Heart left ventricle (tissue), 13 donors: ENCODE data around the gene MTFP1.

ENCODE experiments used
- CTCF ChIP-seq, 12 donors: fragments of 200-600 bp; sonication (generic) in 4 of 12; IDR thresholded peaks; one replicate each; pipeline versions ENCODE4 v1.5.0 to v1.8.0; 2018 to 2022; ENCODE audit warnings: antibody characterized with exemption in 12 of 12, mild to moderate bottlenecking in 5 of 12
- POLR2A ChIP-seq, 2 donors: fragments of 450-650 bp; IDR thresholded peaks; one replicate each; pipeline ENCODE4 v1.6.1; 2017; ENCODE audit warnings: antibody characterized with exemption in 2 of 2, mild to moderate bottlenecking in 2 of 2, moderate library complexity in 2 of 2
- donor health status: ischemic (EF 13 %, LVEDD 7.1; RV severe dilation, severe dysfunction).
- donor health status: DM: no; HTN: yes; CAD: no.
- donor health status: DM: no; HTN: no; CAD: no.
- donor health status: ischemic (EF 25% LVEDD 6.9; RV normal size, moderate dysfunction).
- donor health status: ischemic (EF 25% LVEDD 5.7; RV mildly dilated, moderate dysfunction).
- donor health status: ischemic (EF 35%, LVEDD 5.7; RV mildly dilated, moderate dysfunction).
- donor health status: nonischemic (EF 11% LVEDD 7.7; RV severe dilation, severe dysfunction).
- donor health status: DM: yes; HTN: yes; CAD: no.
- donor health status: PGD.
- donor health status: ischemic (EF 29% LVEDD 5.4; RV normal size, mild dysfunction).
- donor health status: nonischemic (EF 23%, LVEDD 6.1; RV moderate dilation, normal function).

GRCh38 chr22:30438559-30438958 is 13.0 kb downstream of the MTFP1 start:
- TF ChIP-seq CTCF (IDR thresholded peaks at IDR 0.05) (no peak), POLR2A (IDR thresholded peaks at IDR 0.05) (no peak)
